ENCODE data around the gene LRRC4C.

DNA sequence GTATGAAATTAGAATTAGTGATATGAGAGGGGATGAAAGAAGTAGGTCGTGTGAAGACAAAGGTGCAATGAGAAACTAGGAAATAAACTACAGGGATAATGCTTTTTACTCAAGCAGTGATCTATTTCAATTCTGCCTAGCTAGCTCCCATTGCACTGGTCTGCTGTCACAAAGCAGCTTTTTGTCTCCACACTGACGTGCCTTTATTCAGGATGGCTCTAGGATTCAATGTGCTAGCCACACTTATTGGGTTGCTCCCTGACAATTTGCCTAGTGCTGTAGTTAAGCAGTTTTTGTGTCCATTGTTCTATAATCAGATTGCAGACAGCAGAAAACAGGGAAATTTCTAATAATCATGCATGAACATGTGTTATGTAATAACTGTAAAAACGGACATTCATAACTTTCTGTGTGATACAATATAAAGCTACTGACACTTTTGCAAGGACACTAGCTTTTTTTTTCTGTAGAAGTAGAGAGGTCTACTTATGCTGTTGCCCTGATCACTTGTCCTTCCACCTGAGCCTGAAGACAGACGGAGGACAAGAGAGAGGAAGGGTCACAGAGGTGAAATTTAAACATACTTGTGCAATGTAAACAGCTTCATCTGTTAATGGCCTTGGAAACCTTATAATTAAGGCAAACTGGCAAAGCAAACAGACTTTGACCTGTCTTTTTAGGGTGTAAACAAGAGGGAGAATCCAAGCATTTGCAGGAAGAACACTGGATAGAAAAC, 269.6 kb downstream of the LRRC4C start:
- TF ChIP-seq MYC (IDR thresholded peaks at IDR 0.05; ENCODE audit: low read depth, low read length) (no peak), POLR2A (IDR thresholded peaks at IDR 0.05; ENCODE audit: low read depth, low read length) (no peak)
- TF ChIP-seq, protein P1, sequence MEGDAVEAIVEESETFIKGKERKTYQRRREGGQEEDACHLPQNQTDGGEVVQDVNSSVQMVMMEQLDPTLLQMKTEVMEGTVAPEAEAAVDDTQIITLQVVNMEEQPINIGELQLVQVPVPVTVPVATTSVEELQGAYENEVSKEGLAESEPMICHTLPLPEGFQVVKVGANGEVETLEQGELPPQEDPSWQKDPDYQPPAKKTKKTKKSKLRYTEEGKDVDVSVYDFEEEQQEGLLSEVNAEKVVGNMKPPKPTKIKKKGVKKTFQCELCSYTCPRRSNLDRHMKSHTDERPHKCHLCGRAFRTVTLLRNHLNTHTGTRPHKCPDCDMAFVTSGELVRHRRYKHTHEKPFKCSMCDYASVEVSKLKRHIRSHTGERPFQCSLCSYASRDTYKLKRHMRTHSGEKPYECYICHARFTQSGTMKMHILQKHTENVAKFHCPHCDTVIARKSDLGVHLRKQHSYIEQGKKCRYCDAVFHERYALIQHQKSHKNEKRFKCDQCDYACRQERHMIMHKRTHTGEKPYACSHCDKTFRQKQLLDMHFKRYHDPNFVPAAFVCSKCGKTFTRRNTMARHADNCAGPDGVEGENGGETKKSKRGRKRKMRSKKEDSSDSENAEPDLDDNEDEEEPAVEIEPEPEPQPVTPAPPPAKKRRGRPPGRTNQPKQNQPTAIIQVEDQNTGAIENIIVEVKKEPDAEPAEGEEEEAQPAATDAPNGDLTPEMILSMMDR (IDR thresholded peaks at IDR 0.05; ENCODE audit: extremely low read depth in 1 of 2, insufficient read depth in 1 of 2, low read depth in 1 of 2, low read length in 2 of 2), result no peak
- TF ChIP-seq, protein P2, sequence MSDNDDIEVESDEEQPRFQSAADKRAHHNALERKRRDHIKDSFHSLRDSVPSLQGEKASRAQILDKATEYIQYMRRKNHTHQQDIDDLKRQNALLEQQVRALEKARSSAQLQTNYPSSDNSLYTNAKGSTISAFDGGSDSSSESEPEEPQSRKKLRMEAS (IDR thresholded peaks at IDR 0.05; ENCODE audit: insufficient read depth, insufficient read length), result no peak

Data from endothelial cell of umbilical vein (primary cell).